Stomach (tissue), 4 donors: ENCODE results near the gene MSGN1.

Experiments used
- EP300 ChIP-seq: sonication (generic); formaldehyde crosslinking; IDR thresholded peaks from one replicate; pipeline ENCODE4 v1.6.1; 2017; ENCODE audit warnings: antibody characterized with exemption
- POLR2A ChIP-seq, 4 donors: fragments of 450-650 bp; IDR thresholded peaks; one replicate each; pipeline ENCODE4 v1.6.1; 2016; ENCODE audit warnings: antibody characterized with exemption in 4 of 4, control low read depth in 2 of 4, mild to moderate bottlenecking in 1 of 4, moderate library complexity in 1 of 4
- TF ChIP-seq, protein P1 (sequence below), 7 experiments: fragments of 450-650 bp in 4 of 7; fragments of 200-600 bp in 3 of 7; sonication (generic) in 3 of 7; IDR thresholded peaks; one replicate each; pipeline ENCODE4 v1.5.1; 2016 to 2019; ENCODE audit warnings: antibody characterized with exemption in 7 of 7, control low read depth in 2 of 7, mild to moderate bottlenecking in 1 of 7

DNA sequence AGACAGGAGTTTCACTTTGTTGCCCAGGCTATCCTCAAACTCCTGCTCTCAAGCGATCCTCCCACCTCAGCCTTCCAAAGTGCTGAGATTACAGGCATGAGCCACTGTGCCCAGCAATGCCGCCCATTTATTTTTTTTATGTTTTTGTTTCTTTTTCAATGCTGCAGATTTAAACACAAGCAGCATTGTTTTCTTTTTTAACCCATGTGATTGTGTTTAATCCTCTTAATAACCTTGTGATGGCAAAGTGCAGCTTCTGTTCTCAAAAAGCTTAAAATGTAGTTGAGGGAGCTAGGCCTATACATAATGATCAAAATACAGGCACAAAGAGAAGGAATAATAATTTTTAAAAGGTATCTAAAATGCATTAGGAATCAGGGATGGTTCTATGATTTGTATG is 11.5 kb downstream of the MSGN1 start:
- TF ChIP-seq, protein P1, sequence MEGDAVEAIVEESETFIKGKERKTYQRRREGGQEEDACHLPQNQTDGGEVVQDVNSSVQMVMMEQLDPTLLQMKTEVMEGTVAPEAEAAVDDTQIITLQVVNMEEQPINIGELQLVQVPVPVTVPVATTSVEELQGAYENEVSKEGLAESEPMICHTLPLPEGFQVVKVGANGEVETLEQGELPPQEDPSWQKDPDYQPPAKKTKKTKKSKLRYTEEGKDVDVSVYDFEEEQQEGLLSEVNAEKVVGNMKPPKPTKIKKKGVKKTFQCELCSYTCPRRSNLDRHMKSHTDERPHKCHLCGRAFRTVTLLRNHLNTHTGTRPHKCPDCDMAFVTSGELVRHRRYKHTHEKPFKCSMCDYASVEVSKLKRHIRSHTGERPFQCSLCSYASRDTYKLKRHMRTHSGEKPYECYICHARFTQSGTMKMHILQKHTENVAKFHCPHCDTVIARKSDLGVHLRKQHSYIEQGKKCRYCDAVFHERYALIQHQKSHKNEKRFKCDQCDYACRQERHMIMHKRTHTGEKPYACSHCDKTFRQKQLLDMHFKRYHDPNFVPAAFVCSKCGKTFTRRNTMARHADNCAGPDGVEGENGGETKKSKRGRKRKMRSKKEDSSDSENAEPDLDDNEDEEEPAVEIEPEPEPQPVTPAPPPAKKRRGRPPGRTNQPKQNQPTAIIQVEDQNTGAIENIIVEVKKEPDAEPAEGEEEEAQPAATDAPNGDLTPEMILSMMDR (IDR thresholded peaks at IDR 0.05): no peak
- TF ChIP-seq EP300 (no peak), POLR2A (IDR thresholded peaks at IDR 0.05) (no peak)
